ENCODE results near the gene ACBD6. TPM values are rescaled to one million over a fixed set of nuclear protein-coding genes. Genes with fewer than 3 reads are reported as not detected.

ACBD6 gene
- total and polyA plus RNA-seq, 2 experiments from 2014 or later = 75.7 to 88.8 TPM

DNA sequence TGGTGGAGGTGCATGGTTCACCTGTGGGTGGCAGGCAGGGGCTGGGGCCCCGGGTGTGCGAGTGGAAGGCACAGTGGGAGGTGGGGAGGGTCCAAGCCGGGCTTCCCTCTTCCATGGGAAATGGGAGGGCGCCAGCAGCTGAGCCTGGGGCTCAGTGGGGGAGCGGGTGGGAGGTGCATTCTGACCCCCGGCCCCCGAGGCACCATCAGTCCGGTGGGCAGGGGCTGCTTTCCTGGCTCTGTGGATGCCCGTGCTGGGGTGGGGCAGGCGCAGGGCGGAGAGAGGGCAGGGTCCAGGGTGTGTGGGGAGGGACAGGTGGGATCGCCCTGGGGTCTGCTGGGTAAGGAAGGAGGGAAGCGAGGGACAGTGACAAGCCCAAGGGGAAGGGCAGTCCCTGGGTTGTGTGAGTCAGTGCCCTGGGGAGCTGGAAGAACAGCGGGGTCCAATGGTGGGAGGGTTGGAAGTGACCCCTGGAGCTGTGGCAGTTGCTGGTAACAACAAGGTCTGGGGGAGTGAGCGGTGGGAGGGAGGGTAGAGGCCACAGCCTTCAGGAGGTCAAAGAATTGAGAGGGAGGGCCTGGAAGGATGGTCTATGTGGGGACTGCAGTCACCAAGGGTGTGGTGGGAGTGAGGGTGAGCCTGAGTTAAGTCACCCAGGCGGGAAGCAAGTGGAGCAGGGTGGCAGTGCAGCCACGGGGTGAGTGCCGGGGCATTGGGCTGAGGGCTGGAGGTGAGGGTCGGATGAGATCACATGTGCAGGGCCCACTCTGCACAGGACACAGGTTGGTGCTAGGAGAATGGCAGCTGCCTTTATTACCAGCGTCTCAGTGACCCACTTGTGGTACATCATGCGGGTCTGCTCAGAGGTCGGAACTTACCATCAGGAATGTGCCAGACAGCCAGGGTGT, 242.7 kb downstream of the ACBD6 start:
- Mint-ChIP-seq H3K36me3 (ENCODE audit: low read depth) (no peaks in the 10 kb centered on the region; the same call in 2 of the 3 replicates), H3K4me3 (no peak overlapping the region), H3K27me3 (ENCODE audit: insufficient read depth, low read depth, poor library complexity) (peaks cover 11% of the 10 kb centered on the region), H3K9me3 (no peaks in the 10 kb centered on the region; the same call in 2 of the 3 replicates), H3K4me1 (peaks cover 26% of the 10 kb centered on the region), H3K27ac (no peak overlapping the region)
- no peak for ATAC-seq
- Histone ChIP-seq H3K27ac (ENCODE audit: low read depth) (no peak overlapping the region), H3K4me3 (no peak overlapping the region), H3K79me2 (replicated peaks; ENCODE audit: insufficient read depth) (no peaks in the 10 kb centered on the region), H3F3A (replicated peaks; ENCODE audit: low read depth) (no peaks in the 10 kb centered on the region), H3K27me3 (ENCODE audit: insufficient read depth) (no peaks in the 10 kb centered on the region), H2AFZ (no peak overlapping the region), H3K4me1 (ENCODE audit: insufficient read depth) (peaks cover 4% of the 10 kb centered on the region), H3K9me2 (ENCODE audit: insufficient read depth) (no peaks in the 10 kb centered on the region), H3K36me3 (ENCODE audit: insufficient read depth) (no peaks in the 10 kb centered on the region), H3K4me2 (no peak overlapping the region), H4K20me1 (replicated peaks; ENCODE audit: insufficient read depth) (no peaks in the 10 kb centered on the region)
- DNase-seq (ENCODE audit: low spot score) = no peak
- TF ChIP-seq EZH2 (IDR thresholded peaks at IDR 0.05; ENCODE audit: low read depth, unreplicated experiment) (no peak), EZH2phosphoT487 (IDR thresholded peaks at IDR 0.05; ENCODE audit: unreplicated experiment) (no peak), ZNF331 (CRISPR knock-in tag; IDR thresholded peaks at IDR 0.05; ENCODE audit: low read depth) (no peak), ZNF114 (CRISPR knock-in tag; IDR thresholded peaks at IDR 0.05) (no peak), JUNB (IDR thresholded peaks at IDR 0.05; ENCODE audit: unreplicated experiment) (no peak), STAT1 (IDR thresholded peaks at IDR 0.05; ENCODE audit: unreplicated experiment) (no peak), NANOG (IDR thresholded peaks at IDR 0.05; ENCODE audit: borderline replicate concordance) (no peak), POLR2AphosphoS5 (IDR thresholded peaks at IDR 0.05; ENCODE audit: low read depth) (no peak), CREB1 (CRISPR knock-in tag; IDR thresholded peaks at IDR 0.05; ENCODE audit: low read depth) (no peak)
- TF ChIP-seq, protein P1, sequence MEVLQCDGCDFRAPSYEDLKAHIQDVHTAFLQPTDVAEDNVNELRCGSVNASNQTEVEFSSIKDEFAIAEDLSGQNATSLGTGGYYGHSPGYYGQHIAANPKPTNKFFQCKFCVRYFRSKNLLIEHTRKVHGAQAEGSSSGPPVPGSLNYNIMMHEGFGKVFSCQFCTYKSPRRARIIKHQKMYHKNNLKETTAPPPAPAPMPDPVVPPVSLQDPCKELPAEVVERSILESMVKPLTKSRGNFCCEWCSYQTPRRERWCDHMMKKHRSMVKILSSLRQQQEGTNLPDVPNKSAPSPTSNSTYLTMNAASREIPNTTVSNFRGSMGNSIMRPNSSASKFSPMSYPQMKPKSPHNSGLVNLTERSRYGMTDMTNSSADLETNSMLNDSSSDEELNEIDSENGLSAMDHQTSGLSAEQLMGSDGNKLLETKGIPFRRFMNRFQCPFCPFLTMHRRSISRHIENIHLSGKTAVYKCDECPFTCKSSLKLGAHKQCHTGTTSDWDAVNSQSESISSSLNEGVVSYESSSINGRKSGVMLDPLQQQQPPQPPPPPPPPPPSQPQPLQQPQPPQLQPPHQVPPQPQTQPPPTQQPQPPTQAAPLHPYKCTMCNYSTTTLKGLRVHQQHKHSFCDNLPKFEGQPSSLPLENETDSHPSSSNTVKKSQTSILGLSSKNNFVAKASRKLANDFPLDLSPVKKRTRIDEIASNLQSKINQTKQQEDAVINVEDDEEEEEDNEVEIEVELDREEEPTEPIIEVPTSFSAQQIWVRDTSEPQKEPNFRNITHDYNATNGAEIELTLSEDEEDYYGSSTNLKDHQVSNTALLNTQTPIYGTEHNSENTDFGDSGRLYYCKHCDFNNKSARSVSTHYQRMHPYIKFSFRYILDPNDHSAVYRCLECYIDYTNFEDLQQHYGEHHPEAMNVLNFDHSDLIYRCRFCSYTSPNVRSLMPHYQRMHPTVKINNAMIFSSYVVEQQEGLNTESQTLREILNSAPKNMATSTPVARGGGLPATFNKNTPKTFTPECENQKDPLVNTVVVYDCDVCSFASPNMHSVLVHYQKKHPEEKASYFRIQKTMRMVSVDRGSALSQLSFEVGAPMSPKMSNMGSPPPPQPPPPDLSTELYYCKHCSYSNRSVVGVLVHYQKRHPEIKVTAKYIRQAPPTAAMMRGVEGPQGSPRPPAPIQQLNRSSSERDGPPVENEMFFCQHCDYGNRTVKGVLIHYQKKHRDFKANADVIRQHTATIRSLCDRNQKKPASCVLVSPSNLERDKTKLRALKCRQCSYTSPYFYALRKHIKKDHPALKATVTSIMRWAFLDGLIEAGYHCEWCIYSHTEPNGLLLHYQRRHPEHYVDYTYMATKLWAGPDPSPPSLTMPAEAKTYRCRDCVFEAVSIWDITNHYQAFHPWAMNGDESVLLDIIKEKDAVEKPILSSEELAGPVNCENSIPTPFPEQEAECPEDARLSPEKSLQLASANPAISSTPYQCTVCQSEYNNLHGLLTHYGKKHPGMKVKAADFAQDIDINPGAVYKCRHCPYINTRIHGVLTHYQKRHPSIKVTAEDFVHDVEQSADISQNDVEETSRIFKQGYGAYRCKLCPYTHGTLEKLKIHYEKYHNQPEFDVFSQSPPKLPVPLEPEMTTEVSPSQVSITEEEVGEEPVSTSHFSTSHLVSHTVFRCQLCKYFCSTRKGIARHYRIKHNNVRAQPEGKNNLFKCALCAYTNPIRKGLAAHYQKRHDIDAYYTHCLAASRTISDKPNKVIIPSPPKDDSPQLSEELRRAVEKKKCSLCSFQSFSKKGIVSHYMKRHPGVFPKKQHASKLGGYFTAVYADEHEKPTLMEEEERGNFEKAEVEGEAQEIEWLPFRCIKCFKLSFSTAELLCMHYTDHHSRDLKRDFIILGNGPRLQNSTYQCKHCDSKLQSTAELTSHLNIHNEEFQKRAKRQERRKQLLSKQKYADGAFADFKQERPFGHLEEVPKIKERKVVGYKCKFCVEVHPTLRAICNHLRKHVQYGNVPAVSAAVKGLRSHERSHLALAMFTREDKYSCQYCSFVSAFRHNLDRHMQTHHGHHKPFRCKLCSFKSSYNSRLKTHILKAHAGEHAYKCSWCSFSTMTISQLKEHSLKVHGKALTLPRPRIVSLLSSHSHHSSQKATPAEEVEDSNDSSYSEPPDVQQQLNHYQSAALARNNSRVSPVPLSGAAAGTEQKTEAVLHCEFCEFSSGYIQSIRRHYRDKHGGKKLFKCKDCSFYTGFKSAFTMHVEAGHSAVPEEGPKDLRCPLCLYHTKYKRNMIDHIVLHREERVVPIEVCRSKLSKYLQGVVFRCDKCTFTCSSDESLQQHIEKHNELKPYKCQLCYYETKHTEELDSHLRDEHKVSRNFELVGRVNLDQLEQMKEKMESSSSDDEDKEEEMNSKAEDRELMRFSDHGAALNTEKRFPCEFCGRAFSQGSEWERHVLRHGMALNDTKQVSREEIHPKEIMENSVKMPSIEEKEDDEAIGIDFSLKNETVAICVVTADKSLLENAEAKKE (CRISPR knock-in tag; IDR thresholded peaks at IDR 0.05) = no peak
- TF ChIP-seq, protein P2, sequence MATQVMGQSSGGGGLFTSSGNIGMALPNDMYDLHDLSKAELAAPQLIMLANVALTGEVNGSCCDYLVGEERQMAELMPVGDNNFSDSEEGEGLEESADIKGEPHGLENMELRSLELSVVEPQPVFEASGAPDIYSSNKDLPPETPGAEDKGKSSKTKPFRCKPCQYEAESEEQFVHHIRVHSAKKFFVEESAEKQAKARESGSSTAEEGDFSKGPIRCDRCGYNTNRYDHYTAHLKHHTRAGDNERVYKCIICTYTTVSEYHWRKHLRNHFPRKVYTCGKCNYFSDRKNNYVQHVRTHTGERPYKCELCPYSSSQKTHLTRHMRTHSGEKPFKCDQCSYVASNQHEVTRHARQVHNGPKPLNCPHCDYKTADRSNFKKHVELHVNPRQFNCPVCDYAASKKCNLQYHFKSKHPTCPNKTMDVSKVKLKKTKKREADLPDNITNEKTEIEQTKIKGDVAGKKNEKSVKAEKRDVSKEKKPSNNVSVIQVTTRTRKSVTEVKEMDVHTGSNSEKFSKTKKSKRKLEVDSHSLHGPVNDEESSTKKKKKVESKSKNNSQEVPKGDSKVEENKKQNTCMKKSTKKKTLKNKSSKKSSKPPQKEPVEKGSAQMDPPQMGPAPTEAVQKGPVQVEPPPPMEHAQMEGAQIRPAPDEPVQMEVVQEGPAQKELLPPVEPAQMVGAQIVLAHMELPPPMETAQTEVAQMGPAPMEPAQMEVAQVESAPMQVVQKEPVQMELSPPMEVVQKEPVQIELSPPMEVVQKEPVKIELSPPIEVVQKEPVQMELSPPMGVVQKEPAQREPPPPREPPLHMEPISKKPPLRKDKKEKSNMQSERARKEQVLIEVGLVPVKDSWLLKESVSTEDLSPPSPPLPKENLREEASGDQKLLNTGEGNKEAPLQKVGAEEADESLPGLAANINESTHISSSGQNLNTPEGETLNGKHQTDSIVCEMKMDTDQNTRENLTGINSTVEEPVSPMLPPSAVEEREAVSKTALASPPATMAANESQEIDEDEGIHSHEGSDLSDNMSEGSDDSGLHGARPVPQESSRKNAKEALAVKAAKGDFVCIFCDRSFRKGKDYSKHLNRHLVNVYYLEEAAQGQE (IDR thresholded peaks at IDR 0.05; ENCODE audit: unreplicated experiment) = no peak
- TF ChIP-seq, protein P3, sequence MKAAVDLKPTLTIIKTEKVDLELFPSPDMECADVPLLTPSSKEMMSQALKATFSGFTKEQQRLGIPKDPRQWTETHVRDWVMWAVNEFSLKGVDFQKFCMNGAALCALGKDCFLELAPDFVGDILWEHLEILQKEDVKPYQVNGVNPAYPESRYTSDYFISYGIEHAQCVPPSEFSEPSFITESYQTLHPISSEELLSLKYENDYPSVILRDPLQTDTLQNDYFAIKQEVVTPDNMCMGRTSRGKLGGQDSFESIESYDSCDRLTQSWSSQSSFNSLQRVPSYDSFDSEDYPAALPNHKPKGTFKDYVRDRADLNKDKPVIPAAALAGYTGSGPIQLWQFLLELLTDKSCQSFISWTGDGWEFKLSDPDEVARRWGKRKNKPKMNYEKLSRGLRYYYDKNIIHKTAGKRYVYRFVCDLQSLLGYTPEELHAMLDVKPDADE (IDR thresholded peaks at IDR 0.05) = no peak
- TF ChIP-seq, protein P4, sequence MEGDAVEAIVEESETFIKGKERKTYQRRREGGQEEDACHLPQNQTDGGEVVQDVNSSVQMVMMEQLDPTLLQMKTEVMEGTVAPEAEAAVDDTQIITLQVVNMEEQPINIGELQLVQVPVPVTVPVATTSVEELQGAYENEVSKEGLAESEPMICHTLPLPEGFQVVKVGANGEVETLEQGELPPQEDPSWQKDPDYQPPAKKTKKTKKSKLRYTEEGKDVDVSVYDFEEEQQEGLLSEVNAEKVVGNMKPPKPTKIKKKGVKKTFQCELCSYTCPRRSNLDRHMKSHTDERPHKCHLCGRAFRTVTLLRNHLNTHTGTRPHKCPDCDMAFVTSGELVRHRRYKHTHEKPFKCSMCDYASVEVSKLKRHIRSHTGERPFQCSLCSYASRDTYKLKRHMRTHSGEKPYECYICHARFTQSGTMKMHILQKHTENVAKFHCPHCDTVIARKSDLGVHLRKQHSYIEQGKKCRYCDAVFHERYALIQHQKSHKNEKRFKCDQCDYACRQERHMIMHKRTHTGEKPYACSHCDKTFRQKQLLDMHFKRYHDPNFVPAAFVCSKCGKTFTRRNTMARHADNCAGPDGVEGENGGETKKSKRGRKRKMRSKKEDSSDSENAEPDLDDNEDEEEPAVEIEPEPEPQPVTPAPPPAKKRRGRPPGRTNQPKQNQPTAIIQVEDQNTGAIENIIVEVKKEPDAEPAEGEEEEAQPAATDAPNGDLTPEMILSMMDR (conservative IDR thresholded peaks at IDR 0.05; ENCODE audit: low read depth in 2 of 2) = no peak
